T-helper 17 cell (primary cell): ENCODE results near the gene NPRL2. TPM values are rescaled to one million over a fixed set of nuclear protein-coding genes. Genes with fewer than 3 reads are reported as not detected.
A peak's percentile ranks its signal among the peaks of the same experiment; 100 is the strongest.

ENCODE experiments used
- ATAC-seq: fragments of 150-1000 bp; cut with Tn5 transposase; 2 replicates; pipeline ENCODE4 v1.10.0; 2021; ENCODE audit warnings: mild to moderate bottlenecking, moderate library complexity
- DNase-seq, 3 donors: peaks; one replicate each; pipeline versions ENCODE4 v3.0.0 to v3.0.0-alpha.2; 2020 to 2021
- H3K9me3 ChIP-seq: one replicate; pipeline ENCODE4 v1.7.0; 2013; ENCODE audit warnings: low read length, mild to moderate bottlenecking; ENCODE audit not compliant: control insufficient read depth, poor library complexity, severe bottlenecking
- H3K27ac Mint-ChIP-seq: one replicate; pipeline ENCODE4 v1.8.0; 2022; ENCODE audit warnings: mild to moderate bottlenecking, moderate library complexity, mixed read lengths
- H3K27me3 Mint-ChIP-seq: one replicate; pipeline ENCODE4 v1.8.0; 2022; ENCODE audit warnings: mixed read lengths
- H3K36me3 Mint-ChIP-seq: one replicate; pipeline ENCODE4 v1.8.0; 2022; ENCODE audit warnings: low read depth, mixed read lengths
- H3K4me1 Mint-ChIP-seq: one replicate; pipeline ENCODE4 v1.8.0; 2022; ENCODE audit warnings: mild to moderate bottlenecking, mixed read lengths
- H3K4me3 Mint-ChIP-seq: one replicate; pipeline ENCODE4 v1.8.0; 2022; ENCODE audit warnings: mild to moderate bottlenecking, moderate library complexity, mixed read lengths
- total RNA-seq, 4 donors: library from RNA in 2 of 4; stranded (reverse) in 2 of 4; gene quantifications; one replicate each; pipeline ENCODE4 v1.2.3 and lab custom pipeline; 2022 to 2026

Gene NPRL2
- total RNA-seq, 2 donors from 2014 or later: 27.5 to 29.1 TPM

- peaks cover 14% of the 10 kb centered on the region for H3K4me1 Mint-ChIP-seq
- H3K9me3 ChIP-seq: no peaks in the 10 kb centered on the region
- H3K4me3 Mint-ChIP-seq: peak overlapping the region; percentile 92
- DNase-seq (peak; percentile 86 to 94 (median 93)), ATAC-seq (peak; percentile 97)
- no peaks in the 10 kb centered on the region for H3K27me3 Mint-ChIP-seq
- no peaks in the 10 kb centered on the region for H3K36me3 Mint-ChIP-seq
- peak overlapping the region; percentile 95 for H3K27ac Mint-ChIP-seq
These were observed 14.7 kb upstream of the NPRL2 start for GRCh38 chr3:50365080-50365841.

GRCh38 chr3:50364573-50365079 lies 14.1 kb upstream of the NPRL2 start:
- no peaks in the 10 kb centered on the region for H3K9me3 ChIP-seq
- Mint-ChIP-seq H3K27me3 (no peaks in the 10 kb centered on the region), H3K4me3 (peak overlapping the region; percentile 92), H3K27ac (no peak overlapping the region), H3K4me1 (peaks cover 16% of the 10 kb centered on the region), H3K36me3 (no peaks in the 10 kb centered on the region)
- ATAC-seq (no peak), DNase-seq (no peak)

- H3K9me3 ChIP-seq: no peaks in the 10 kb centered on the region
- ATAC-seq (peak; percentile 22), DNase-seq (no peak)
- peak overlapping the region; percentile 97 for H3K27ac Mint-ChIP-seq
- H3K4me1 Mint-ChIP-seq: peaks cover 31% of the 10 kb centered on the region
- no peaks in the 10 kb centered on the region for H3K36me3 Mint-ChIP-seq
- peak overlapping the region; percentile 97 for H3K4me3 Mint-ChIP-seq
- H3K27me3 Mint-ChIP-seq: no peaks in the 10 kb centered on the region
These were observed 9.2 kb upstream of the NPRL2 start for GRCh38 chr3:50359760-50360110.

GRCh38 chr3:50358911-50359759 lies 8.6 kb upstream of the NPRL2 start, which contains the start of gene TMEM115:
Gene TMEM115, minus strand, starts transcription at chr3:50359521. Its CDS starts 458 bp downstream, at chr3:50359063.
- Mint-ChIP-seq H3K27ac (peak within 1 kb of the TSS; percentile 97), H3K4me3 (peak within 1 kb of the TSS; percentile 97), H3K27me3 (no peaks in the 10 kb centered on the region), H3K36me3 (no peaks in the 10 kb centered on the region), H3K4me1 (peaks cover 32% of the 10 kb centered on the region)
- DNase-seq: peak; percentile 86 to 89 (median 87)
- ATAC-seq: peak; percentile 100
- H3K9me3 ChIP-seq: no peaks in the 10 kb centered on the region

- ATAC-seq: no peak
- Mint-ChIP-seq H3K4me3 (peak overlapping the region; percentile 97), H3K36me3 (no peaks in the 10 kb centered on the region), H3K27me3 (no peaks in the 10 kb centered on the region), H3K27ac (peak overlapping the region; percentile 97), H3K4me1 (peaks cover 33% of the 10 kb centered on the region)
- H3K9me3 ChIP-seq: no peaks in the 10 kb centered on the region
- no peak for DNase-seq
These were observed 7.9 kb upstream of the NPRL2 start for GRCh38 chr3:50358355-50358910.

- no peaks in the 10 kb centered on the region for H3K27me3 Mint-ChIP-seq
- H3K36me3 Mint-ChIP-seq: no peaks in the 10 kb centered on the region
- ATAC-seq (no peak), DNase-seq (no peak)
- H3K4me3 Mint-ChIP-seq: peak overlapping the region; percentile 97
- no peaks in the 10 kb centered on the region for H3K9me3 ChIP-seq
- peak overlapping the region; percentile 97 for H3K27ac Mint-ChIP-seq
- peaks cover 33% of the 10 kb centered on the region for H3K4me1 Mint-ChIP-seq
These were observed 6.9 kb upstream of the NPRL2 start for GRCh38 chr3:50357481-50357880.

GRCh38 chr3:50356553-50356952 lies 6.0 kb upstream of the NPRL2 start:
- ATAC-seq (no peak), DNase-seq (no peak)
- H3K4me1 Mint-ChIP-seq: peaks cover 35% of the 10 kb centered on the region
- peak overlapping the region; percentile 97 for H3K4me3 Mint-ChIP-seq
- no peaks in the 10 kb centered on the region for H3K27me3 Mint-ChIP-seq
- H3K36me3 Mint-ChIP-seq: no peaks in the 10 kb centered on the region
- peak overlapping the region; percentile 68 for H3K27ac Mint-ChIP-seq
- no peaks in the 10 kb centered on the region for H3K9me3 ChIP-seq

- no peaks in the 10 kb centered on the region for H3K9me3 ChIP-seq
- DNase-seq: no peak
- peak overlapping the region; percentile 97 for H3K4me3 Mint-ChIP-seq
- no peaks in the 10 kb centered on the region for H3K36me3 Mint-ChIP-seq
- H3K27ac Mint-ChIP-seq: peak overlapping the region; percentile 68
- H3K27me3 Mint-ChIP-seq: no peaks in the 10 kb centered on the region
- peaks cover 39% of the 10 kb centered on the region for H3K4me1 Mint-ChIP-seq
- no peak for ATAC-seq
These were observed 5.4 kb upstream of the NPRL2 start for GRCh38 chr3:50355829-50356552.

GRCh38 chr3:50354850-50355249 lies 4.3 kb upstream of the NPRL2 start:
- no peaks in the 10 kb centered on the region for H3K9me3 ChIP-seq
- Mint-ChIP-seq H3K36me3 (peaks cover 2% of the 10 kb centered on the region), H3K4me1 (peaks cover 48% of the 10 kb centered on the region), H3K27me3 (no peaks in the 10 kb centered on the region), H3K4me3 (no peak overlapping the region), H3K27ac (no peak overlapping the region)
- DNase-seq (no peak), ATAC-seq (no peak)

GRCh38 chr3:50354186-50354764 lies 3.7 kb upstream of the NPRL2 start:
- peaks cover 44% of the 10 kb centered on the region for H3K4me1 Mint-ChIP-seq
- no peaks in the 10 kb centered on the region for H3K27me3 Mint-ChIP-seq
- no peak overlapping the region for H3K27ac Mint-ChIP-seq
- ATAC-seq: no peak
- H3K4me3 Mint-ChIP-seq: no peak overlapping the region
- no peaks in the 10 kb centered on the region for H3K9me3 ChIP-seq
- DNase-seq: no peak
- peaks cover 2% of the 10 kb centered on the region for H3K36me3 Mint-ChIP-seq

- Mint-ChIP-seq H3K4me3 (peak overlapping the region; percentile 21), H3K27ac (no peak overlapping the region), H3K27me3 (no peaks in the 10 kb centered on the region), H3K4me1 (peaks cover 43% of the 10 kb centered on the region), H3K36me3 (peaks cover 2% of the 10 kb centered on the region)
- DNase-seq: no peak
- no peaks in the 10 kb centered on the region for H3K9me3 ChIP-seq
- no peak for ATAC-seq
These were observed 2.9 kb upstream of the NPRL2 start for GRCh38 chr3:50353245-50354004.

- DNase-seq (no peak), ATAC-seq (no peak)
- H3K9me3 ChIP-seq: no peaks in the 10 kb centered on the region
- Mint-ChIP-seq H3K4me1 (peaks cover 40% of the 10 kb centered on the region), H3K27ac (no peak overlapping the region), H3K27me3 (no peaks in the 10 kb centered on the region), H3K4me3 (no peak overlapping the region), H3K36me3 (peaks cover 2% of the 10 kb centered on the region)
These were observed 2.2 kb upstream of the NPRL2 start for GRCh38 chr3:50352781-50353180.
